ENCODE results near the gene DUS1L.
A peak's percentile ranks its signal among the peaks of the same experiment; 100 is the strongest.

DUS1L gene

DNA sequence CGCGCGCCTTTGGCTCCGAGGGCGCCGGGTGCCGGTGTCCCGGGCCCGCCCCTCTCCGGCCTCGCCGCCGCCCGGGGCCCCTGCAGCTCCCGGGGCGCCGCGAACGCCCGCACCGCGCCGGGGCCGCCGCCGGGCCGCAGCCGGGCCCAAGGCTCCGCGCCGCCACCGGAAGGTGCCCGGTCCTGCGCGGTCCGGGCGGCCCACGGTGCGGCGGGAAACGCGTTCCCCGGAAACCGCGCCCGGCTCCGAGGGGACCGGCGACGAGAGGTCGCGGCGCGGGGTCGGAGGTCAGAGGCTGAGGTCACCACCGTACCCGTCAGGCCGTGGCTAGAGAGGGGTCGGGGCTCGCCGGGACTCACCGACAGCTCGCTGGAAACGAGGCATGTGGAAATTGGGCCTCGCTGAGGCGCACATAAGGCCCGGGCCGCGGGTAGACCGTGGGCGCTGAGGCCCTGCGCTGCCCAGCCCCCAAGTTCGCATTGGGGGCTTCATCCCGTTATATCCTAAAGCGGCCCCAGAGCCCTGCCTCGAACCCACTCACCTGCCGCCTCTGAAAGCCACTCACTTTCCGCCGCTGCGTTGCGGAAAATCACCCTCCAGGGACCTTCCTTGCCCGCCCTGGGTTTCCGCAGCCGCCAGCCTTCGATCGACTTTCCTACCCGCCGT, at the start of gene DUS1L:
TSS of gene DUS1L (minus strand) at position 167 of the 666 bp plus-strand sequence. CDS start 745 bp downstream, outside the sequence.
- peak within 1 kb of the TSS; percentile 76 for H3K4me3 ChIP-seq (ENCODE audit: low read depth, low read length)
- peak; percentile 53 for DNase-seq (ENCODE audit: low read depth)
- TF ChIP-seq, protein P1, sequence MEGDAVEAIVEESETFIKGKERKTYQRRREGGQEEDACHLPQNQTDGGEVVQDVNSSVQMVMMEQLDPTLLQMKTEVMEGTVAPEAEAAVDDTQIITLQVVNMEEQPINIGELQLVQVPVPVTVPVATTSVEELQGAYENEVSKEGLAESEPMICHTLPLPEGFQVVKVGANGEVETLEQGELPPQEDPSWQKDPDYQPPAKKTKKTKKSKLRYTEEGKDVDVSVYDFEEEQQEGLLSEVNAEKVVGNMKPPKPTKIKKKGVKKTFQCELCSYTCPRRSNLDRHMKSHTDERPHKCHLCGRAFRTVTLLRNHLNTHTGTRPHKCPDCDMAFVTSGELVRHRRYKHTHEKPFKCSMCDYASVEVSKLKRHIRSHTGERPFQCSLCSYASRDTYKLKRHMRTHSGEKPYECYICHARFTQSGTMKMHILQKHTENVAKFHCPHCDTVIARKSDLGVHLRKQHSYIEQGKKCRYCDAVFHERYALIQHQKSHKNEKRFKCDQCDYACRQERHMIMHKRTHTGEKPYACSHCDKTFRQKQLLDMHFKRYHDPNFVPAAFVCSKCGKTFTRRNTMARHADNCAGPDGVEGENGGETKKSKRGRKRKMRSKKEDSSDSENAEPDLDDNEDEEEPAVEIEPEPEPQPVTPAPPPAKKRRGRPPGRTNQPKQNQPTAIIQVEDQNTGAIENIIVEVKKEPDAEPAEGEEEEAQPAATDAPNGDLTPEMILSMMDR (conservative IDR thresholded peaks at IDR 0.05; ENCODE audit: low read depth, low read length): no peak

DNA sequence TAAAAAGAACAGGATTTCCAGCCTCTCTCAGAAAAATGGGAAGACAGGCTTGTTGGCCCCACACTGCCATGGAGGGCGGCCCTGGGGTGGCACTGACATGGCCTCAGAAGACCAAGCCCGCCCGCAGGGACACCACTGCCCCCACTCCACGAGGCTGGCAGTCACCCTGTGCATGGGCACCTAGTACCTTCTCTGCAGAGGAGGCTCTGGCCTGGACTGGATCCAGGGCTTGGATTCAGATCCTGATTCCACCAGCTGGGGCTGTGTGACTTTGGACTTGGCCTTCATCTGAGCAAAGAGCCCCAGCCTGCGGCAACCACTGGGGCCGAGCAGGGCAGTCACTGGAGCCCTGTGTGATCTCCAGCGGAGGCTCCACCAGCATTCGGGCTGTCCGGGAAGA, 49.3 kb upstream of the DUS1L start:
- H3K4me3 ChIP-seq (ENCODE audit: low read depth, low read length): no peak overlapping the region
- DNase-seq (ENCODE audit: low read depth): no peak
- TF ChIP-seq, protein P1 (conservative IDR thresholded peaks at IDR 0.05; ENCODE audit: low read depth, low read length): no peak

DNA sequence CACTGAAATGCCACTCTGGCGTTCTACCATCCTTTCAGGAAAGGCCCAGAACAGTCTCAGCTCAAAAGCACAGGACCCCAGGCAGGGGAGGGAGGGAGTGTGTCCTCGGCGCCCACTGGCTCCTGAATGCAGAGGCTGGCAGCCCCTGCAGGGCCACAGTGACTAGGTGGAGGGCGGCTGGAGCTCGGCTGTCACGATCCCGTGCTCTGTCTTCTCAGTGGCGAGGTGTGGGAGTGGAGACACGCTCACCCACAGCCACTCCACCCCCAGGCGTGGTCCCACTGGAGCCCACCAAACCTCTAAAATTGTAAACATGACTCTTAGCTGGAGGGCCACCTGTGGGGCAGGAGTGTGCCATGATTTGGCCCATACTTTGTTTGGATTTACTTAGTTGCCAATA, 48.8 kb upstream of the DUS1L start:
- DNase-seq (ENCODE audit: low read depth): no peak
- H3K4me3 ChIP-seq (ENCODE audit: low read depth, low read length): no peak overlapping the region
- TF ChIP-seq, protein P1 (conservative IDR thresholded peaks at IDR 0.05; ENCODE audit: low read depth, low read length): no peak

DNA sequence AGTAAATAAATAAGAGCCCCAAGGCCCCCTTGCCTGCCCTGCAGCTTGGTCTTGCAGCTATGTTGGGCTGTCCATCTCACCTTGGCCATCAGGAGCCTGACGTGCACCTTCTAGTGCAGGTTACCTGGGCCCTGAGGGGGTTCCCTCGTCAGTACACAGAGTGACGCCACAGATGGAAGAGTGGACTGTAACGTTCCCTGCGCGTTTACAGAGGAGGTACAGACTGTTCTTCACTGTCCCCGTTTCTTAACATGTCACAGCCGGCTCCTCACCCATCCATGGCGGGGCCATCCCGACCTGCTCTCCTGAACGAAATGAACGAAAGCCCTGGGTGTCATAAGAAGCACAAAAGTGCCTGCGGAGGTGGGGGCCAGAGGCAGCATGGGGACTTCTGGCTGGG, 48.3 kb upstream of the DUS1L start:
- no peak for DNase-seq (ENCODE audit: low read depth)
- no peak overlapping the region for H3K4me3 ChIP-seq (ENCODE audit: low read depth, low read length)
- TF ChIP-seq, protein P1 (conservative IDR thresholded peaks at IDR 0.05; ENCODE audit: low read depth, low read length): no peak

DNA sequence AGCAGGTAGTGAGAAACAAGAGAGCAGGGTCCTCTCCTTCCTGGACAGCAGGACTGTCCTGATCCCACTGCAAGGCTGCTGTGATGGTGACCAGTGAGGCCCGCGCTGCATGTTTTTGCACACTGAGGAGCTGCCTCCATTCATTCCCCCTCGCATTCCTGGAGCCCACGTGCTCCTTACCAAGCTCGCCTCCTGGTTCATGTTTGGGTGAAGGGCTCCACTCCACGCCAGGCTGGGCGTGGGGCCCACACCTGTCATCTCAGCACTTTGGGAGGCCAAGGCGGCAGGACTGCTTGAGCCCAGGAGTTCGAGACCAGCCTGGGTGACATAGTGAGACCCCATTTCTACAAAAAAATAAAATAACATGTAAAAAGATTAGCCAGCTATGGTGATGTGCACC, 47.8 kb upstream of the DUS1L start:
- TF ChIP-seq, protein P1 (conservative IDR thresholded peaks at IDR 0.05; ENCODE audit: low read depth, low read length): no peak
- DNase-seq (ENCODE audit: low read depth): no peak
- no peak overlapping the region for H3K4me3 ChIP-seq (ENCODE audit: low read depth, low read length)

DNA sequence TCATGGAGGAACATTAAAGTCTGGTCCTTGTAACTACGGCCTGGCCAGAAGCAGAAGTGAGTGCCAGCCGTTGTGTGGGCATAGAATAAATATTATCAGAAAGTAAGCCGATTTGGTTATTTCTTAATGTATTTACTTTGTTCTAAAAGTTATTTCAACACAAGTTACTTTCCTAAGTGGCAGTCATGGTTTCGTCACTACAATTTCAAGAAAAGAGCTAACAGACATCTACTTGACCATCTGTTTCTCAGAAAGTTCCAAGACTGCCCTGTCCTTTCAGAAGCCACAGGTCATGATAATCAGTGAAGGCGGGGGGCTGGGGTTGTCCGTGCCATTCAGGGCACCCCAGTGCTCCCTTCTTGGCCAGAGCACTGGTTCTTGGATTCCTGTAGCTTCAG, 47.3 kb upstream of the DUS1L start:
- TF ChIP-seq, protein P1 (conservative IDR thresholded peaks at IDR 0.05; ENCODE audit: low read depth, low read length): no peak
- no peak overlapping the region for H3K4me3 ChIP-seq (ENCODE audit: low read depth, low read length)
- no peak for DNase-seq (ENCODE audit: low read depth)

All from choroid plexus epithelial cell (primary cell).